Purkinje cell (primary cell): Measurements from ENCODE around the gene TNIK. TPM values are rescaled to one million over a fixed set of nuclear protein-coding genes. Genes with fewer than 3 reads are reported as not detected.

Experiments
- polyA plus RNA-seq: library from polyadenylated mRNA; unstranded; fragments of >200 nt; fragmentation: Nextera tagmentation; gene quantifications from 2 replicates; pipeline ENCODE4 v1.2.1, GENCODE V29; 2014

Gene TNIK
- polyA plus RNA-seq, result 29.2 and 41.9 TPM in 2 replicates

GRCh38 chr3:171459942-171460724 lies at the start of gene TNIK:
TSS of gene TNIK (minus strand) at chr3:171460405. CDS start at chr3:171460063, 342 bp downstream.

GRCh38 chr3:171026597-171027293 lies 433.5 kb downstream of the TNIK start, which contains the start of gene SLC2A2:
TSS of gene SLC2A2 (minus strand) at chr3:171026720. CDS start at chr3:171026670, 50 bp downstream.

